OCI-M1 (cell line): ENCODE data around the gene RANBP10.
"Not testable (repeated sequence)": the region's sequence is repeated elsewhere in the genome, so short reads cannot be mapped to it uniquely, and the experiment has no call there.

Experiments
- DNase-seq: peaks from one replicate; lab custom pipeline; 2025; lab: John Stamatoyannopoulos, UW

The RANBP10 gene

GRCh38 chr16:67806428-67807147, at the start of gene RANBP10, which contains the start of gene TSNAXIP1:
TSS of gene RANBP10 (minus strand) at chr16:67806560. CDS start at chr16:67806536, 24 bp downstream.
TSS of gene TSNAXIP1 (plus strand) at chr16:67806889. CDS start at chr16:67807150, 261 bp downstream.
- peak; percentile 99 for DNase-seq

DNA sequence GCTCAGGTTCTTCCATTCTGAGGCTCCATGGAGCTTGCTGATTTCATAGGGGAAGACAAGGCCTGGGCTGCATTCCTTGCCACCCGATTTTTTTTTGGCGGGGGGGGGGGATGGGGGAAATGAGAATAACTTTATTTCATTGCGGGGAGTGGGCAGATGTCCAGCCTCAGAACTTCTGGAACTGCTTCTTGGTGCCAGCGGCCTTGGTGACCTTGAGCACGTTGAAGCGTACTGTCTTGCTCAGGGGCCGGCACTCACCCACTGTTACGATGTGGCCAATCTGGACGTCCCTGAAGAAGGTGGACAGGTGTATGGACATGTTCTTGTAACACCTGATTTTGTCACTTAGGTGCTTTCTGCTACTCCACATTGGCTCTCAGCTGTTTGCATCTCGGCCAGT, 49.4 kb upstream of the RANBP10 start:
- DNase-seq = no peak

- no peak for DNase-seq
Measured at GRCh38 chr16:67853670-67854069, 47.3 kb upstream of the RANBP10 start.

DNA sequence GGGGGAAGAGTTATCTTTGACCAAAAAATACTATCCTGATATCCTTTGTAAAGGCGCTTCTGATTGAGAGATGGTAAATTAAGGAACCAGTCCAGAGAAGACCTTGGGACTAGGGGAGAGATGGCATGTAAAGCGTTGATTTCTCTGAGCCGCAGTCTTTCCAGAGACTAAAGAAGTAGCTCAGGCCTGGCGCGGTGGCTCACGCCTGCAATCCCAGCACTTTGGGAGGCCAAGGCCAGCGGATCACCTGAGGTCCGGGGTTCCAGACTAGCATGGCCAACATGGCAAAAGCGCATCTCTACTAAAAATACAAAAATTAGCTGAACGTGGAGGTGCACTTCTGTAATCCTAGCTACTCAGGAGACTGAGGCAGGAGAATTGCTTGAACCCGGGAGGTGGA, 41.8 kb upstream of the RANBP10 start:
- DNase-seq = no peak

DNA sequence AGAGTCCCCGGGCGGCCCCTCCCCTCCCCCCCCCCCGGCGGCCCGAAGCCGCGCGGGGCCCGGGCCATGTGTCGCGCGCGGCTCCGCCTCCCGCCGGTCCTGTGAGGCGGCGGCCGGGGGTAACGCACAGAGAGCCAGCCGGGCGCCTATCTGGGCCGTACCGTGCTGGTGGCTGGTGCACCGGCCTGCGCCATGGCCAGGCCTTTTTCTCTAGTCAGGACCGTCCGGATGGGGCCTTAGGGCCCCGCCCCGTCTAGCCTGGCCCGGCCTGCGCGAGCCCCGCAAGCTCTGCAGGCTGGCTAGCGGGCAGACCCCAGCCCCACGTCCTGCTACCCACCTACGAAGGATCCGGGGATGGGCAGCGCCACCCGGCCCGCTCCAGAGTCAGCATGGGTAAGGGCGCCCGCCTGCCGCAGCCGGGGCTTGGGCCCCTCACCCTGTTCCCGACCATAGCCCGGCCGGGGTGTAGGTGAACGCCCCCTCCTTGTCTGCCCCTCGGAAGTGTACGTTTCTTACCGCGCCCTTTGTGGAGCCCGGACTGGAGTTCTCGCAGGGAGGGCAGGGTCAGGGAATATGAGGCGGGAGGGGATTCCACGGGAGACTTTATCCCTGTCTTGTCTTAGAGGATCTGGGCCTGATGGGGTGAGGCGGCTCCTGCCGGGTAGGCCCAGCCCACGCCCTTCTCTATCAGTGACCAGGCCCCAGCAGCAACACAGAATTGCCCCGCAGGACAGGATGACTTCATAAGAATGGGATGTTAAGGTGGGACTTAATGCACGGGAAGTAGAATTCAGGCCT, 40.9 kb upstream of the RANBP10 start, which contains the start of gene CENPT:
Gene CENPT, minus strand, starts transcription at position 630 of the 798 bp plus-strand sequence. CDS start 13,834 bp downstream, outside the sequence.
- peak; percentile 51 for DNase-seq

DNA sequence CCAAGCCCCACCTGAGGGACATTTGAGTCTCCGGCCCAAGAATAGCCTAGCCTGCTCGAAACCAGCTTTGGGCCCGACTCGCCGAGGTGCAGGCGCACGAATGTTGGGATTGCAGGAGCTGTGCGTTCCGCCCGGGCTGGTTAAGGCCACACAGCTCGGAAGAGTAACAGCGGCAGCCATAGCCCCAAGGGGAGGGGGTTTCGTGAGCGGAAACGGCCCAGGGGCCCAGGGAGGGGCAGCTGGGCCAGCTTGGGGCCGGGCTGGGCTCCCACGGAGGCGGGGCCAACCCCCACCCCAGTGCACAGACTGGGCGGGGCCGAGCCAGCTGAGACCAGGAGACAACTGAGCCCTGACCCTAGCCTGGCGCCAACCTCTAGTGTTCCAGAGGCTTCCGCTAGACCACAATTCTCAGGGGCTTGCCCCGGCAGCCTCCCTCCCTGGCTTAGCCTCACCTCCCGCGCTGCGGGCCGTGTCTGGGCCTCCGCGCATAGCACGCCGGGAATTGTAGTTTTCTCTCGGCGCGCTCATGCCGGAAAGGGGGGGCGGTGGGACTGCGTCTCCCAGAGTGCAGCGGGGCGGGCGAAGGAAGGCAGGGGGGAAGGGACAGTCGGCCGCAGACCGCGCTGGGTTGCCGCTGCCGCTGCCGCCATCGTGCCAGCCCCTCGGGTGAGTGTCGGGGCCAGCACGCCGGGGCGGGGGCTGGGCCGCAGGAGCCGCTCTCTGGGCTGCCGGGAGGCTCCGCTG, 40.1 kb upstream of the RANBP10 start, which contains the start of gene NUTF2:
Gene NUTF2, plus strand, starts transcription at position 614 of the 744 bp plus-strand sequence. CDS start 18,198 bp downstream, outside the sequence.
- peak; percentile 98 for DNase-seq

GRCh38 chr16:67846063-67846319, 39.6 kb upstream of the RANBP10 start:
- no peak for DNase-seq

- peak; percentile 46 for DNase-seq
Measured at GRCh38 chr16:67845291-67846062, 39.1 kb upstream of the RANBP10 start.

DNA sequence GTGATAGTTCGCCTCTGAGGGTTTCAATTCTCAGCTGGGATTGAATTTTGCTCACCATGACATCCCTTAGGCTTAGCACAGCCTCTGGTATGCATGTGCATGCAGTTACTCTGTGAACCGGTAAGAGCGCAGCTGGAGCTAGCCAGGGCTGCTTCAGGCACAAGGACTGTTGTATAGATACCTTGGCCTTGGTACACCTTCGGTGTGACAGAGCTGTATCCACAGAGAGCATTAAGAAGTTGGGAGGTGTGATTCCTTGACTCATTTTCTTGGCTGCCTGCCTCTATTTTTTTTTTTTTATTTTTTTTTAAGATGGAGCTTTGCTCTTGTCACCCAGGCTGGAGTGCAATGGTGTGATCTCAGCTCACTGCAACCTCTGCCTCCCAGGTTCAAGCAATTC, 38.1 kb upstream of the RANBP10 start:
- DNase-seq = no peak

GRCh38 chr16:67843343-67843765, 37.0 kb upstream of the RANBP10 start:
- DNase-seq = no peak

DNA sequence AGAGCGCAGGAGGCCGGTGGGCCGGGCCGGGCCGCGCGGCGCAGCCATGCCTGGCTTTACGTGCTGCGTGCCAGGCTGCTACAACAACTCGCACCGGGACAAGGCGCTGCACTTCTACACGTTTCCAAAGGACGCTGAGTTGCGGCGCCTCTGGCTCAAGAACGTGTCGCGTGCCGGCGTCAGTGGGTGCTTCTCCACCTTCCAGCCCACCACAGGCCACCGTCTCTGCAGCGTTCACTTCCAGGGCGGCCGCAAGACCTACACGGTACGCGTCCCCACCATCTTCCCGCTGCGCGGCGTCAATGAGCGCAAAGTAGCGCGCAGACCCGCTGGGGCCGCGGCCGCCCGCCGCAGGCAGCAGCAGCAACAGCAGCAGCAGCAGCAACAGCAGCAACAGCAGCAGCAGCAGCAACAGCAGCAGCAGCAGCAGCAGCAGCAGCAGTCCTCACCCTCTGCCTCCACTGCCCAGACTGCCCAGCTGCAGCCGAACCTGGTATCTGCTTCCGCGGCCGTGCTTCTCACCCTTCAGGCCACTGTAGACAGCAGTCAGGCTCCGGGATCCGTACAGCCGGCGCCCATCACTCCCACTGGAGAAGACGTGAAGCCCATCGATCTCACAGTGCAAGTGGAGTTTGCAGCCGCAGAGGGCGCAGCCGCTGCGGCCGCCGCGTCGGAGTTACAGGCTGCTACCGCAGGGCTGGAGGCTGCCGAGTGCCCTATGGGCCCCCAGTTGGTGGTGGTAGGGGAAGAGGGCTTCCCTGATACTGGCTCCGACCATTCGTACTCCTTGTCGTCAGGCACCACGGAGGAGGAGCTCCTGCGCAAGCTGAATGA, 36.4 kb upstream of the RANBP10 start:
- peak; percentile 75 for DNase-seq

GRCh38 chr16:67841816-67842508, 35.6 kb upstream of the RANBP10 start, which contains the start of gene THAP11:
TSS of gene THAP11 (plus strand) at chr16:67842320. CDS start at chr16:67842555, 235 bp downstream.
- DNase-seq = peak; percentile 97

GRCh38 chr16:67841198-67841815, 34.9 kb upstream of the RANBP10 start:
- DNase-seq = no peak

DNA sequence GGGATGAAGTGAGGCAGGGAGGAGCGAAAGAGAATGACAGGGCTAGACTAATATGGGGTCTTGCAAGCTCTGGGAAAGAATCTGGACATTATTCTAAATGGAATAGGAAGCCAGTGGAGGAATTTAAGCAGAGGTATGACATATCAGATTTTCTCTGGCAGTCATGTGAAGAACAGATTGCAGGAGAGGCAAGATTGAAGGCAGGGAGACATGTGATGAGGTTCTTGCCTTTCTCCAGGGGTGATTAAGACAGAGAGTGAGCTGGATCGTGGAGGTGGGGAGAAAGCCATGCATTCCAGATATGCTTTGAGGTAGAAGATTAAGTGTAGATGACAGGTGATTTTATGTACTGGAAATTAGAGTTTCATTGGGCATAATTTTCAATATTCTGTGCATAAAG, 31.5 kb upstream of the RANBP10 start:
- DNase-seq = no peak

- DNase-seq = not testable (repeated sequence)
Measured at GRCh38 chr16:67837190-67837589, 30.8 kb upstream of the RANBP10 start.

GRCh38 chr16:67834242-67834614, 27.9 kb upstream of the RANBP10 start:
- DNase-seq = no peak

- DNase-seq = peak; percentile 95
Measured at GRCh38 chr16:67833415-67834241, 27.3 kb upstream of the RANBP10 start.

DNA sequence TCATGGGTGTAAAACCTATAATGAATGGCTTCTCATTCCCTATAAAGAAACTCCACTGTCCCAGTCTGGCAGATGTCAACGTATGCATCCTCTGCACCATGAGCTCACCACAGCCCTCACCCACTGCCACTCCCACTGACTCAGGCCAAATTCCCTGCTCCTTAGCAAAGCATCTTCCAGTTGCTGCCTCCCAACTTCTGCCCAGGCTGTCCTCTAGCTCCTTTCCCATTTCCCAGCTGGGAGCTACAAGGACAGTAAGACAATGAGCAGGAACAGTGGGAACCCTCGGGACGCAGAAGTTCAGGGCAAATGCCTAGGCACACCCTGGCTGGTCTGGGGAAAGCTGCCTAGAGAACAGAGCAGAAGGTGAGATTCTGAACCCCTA, 26.7 kb upstream of the RANBP10 start:
- no peak for DNase-seq

DNA sequence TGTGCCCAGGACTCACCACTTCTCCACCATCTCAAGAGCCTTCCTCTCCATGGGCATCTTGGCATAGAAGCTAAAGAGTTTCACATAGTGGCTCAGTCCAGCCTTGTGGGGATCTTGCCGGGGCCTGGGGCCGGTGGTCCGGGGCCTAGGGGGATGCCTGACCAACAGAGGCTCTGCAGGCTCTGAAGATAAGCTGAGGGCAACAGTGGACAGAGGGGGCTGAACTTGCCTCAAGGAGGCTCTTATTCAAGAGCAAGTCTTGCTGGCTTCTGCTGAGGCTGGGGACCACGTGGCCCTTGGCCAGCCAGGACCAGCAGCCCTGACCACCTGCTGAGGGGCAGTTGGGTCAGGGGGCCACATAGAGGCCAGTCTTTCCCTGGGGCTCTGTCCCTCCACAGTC, 22.3 kb upstream of the RANBP10 start:
- DNase-seq = no peak
